Trophoblast cell (in vitro differentiated cells and primary cell): ENCODE measurements around the gene CLASP1.
"Not testable (repeated sequence)": the region's sequence is repeated elsewhere in the genome, so short reads cannot be mapped to it uniquely, and the experiment has no call there.

Experiments used
- DNase-seq, 2 donors: peaks; one replicate each; pipeline ENCODE4 v3.0.0-alpha.2; 2016
- H2AFZ ChIP-seq: 2 replicates; pipeline ENCODE4 v1.6.1; 2013; ENCODE audit warnings: low read length, moderate library complexity, mild to moderate bottlenecking; ENCODE audit not compliant: insufficient read depth, poor library complexity
- H2AK5ac ChIP-seq: 2 replicates; pipeline ENCODE4 v1.6.1; 2013; ENCODE audit warnings: mild to moderate bottlenecking, low read length
- H2BK120ac ChIP-seq: 2 replicates; pipeline ENCODE4 v1.6.1; 2013; ENCODE audit warnings: low read length, mild to moderate bottlenecking, moderate library complexity; ENCODE audit not compliant: insufficient read depth, poor library complexity
- H2BK12ac ChIP-seq: 2 replicates; pipeline ENCODE4 v1.6.1; 2013; ENCODE audit warnings: mild to moderate bottlenecking, low read length, moderate library complexity
- H2BK5ac ChIP-seq: 2 replicates; pipeline ENCODE4 v1.6.1; 2013; ENCODE audit warnings: low read length, low read depth, moderate library complexity, mild to moderate bottlenecking; ENCODE audit not compliant: poor library complexity
- H3K14ac ChIP-seq: 2 replicates; pipeline ENCODE4 v1.6.1; 2013; ENCODE audit warnings: mild to moderate bottlenecking, low read length
- H3K18ac ChIP-seq: 2 replicates; pipeline ENCODE4 v1.6.1; 2013; ENCODE audit warnings: mild to moderate bottlenecking, low read length
- H3K23ac ChIP-seq: 2 replicates; pipeline ENCODE4 v1.6.1; 2013; ENCODE audit warnings: low read length
- H3K27ac ChIP-seq: 2 replicates; pipeline ENCODE4 v1.5.1; 2013; ENCODE audit warnings: low read depth, mild to moderate bottlenecking, inconsistent platforms, low read length, moderate library complexity
- H3K27me3 ChIP-seq: 2 replicates; pipeline ENCODE4 v1.6.1; 2013; ENCODE audit warnings: inconsistent platforms, mild to moderate bottlenecking, low read length, moderate library complexity; ENCODE audit not compliant: insufficient read depth
- H3K36me3 ChIP-seq, 2 experiments: 1 replicate in 1 of 2; 2 replicates in 1 of 2; pipeline ENCODE4 v1.6.1; 2013; ENCODE audit warnings: low read length in 2 of 2, mild to moderate bottlenecking in 2 of 2, moderate library complexity in 1 of 2; ENCODE audit not compliant: insufficient read depth in 2 of 2, control insufficient read depth in 1 of 2
- H3K4ac ChIP-seq: 2 replicates; pipeline ENCODE4 v1.6.1; 2013; ENCODE audit warnings: low read depth, mild to moderate bottlenecking, low read length, moderate library complexity
- H3K4me1 ChIP-seq, 2 experiments: 1 replicate in 1 of 2; 2 replicates in 1 of 2; pipeline ENCODE4 v1.6.1; 2013; ENCODE audit warnings: low read length in 2 of 2, mild to moderate bottlenecking in 2 of 2, moderate library complexity in 1 of 2; ENCODE audit not compliant: insufficient read depth in 2 of 2, control insufficient read depth in 1 of 2
- H3K4me2 ChIP-seq: 2 replicates; pipeline ENCODE4 v1.6.1; 2013; ENCODE audit warnings: inconsistent platforms, mild to moderate bottlenecking, low read length, moderate library complexity
- H3K4me3 ChIP-seq: 2 replicates; pipeline ENCODE4 v1.5.1; 2013; ENCODE audit warnings: mild to moderate bottlenecking, low read depth, low read length, inconsistent platforms
- H3K79me1 ChIP-seq: one replicate; pipeline ENCODE4 v1.6.1; 2013; ENCODE audit warnings: low read length
- H3K79me2 ChIP-seq: 2 replicates; pipeline ENCODE4 v1.6.1; 2013; ENCODE audit warnings: low read length, mild to moderate bottlenecking; ENCODE audit not compliant: control insufficient read depth, insufficient read depth, poor library complexity
- H3K9ac ChIP-seq: 2 replicates; pipeline ENCODE4 v1.6.1; 2013; ENCODE audit warnings: mild to moderate bottlenecking, low read length
- H3K9me3 ChIP-seq: 2 replicates; pipeline ENCODE4 v1.6.1; 2013; ENCODE audit warnings: low read depth, mild to moderate bottlenecking, control low read depth, inconsistent platforms, low read length; ENCODE audit not compliant: insufficient read depth
- H4K12ac ChIP-seq: 2 replicates; pipeline ENCODE4 v1.6.1; 2013; ENCODE audit warnings: low read depth, mild to moderate bottlenecking, low read length, moderate library complexity
- H4K8ac ChIP-seq: 2 replicates; pipeline ENCODE4 v1.6.1; 2013; ENCODE audit warnings: low read depth, mild to moderate bottlenecking, low read length, moderate library complexity
- H4K91ac ChIP-seq: one replicate; pipeline ENCODE4 v1.6.1; 2013; ENCODE audit warnings: low read depth, mild to moderate bottlenecking, low read length, moderate library complexity
- WGBS: extraction: QIAGEN DNeasy Blood & Tissue Kit; methylation state at CpG from one replicate; pipeline ENCODE4 v1.1.7; 2013; ENCODE audit warnings: missing lambda C conversion rate; ENCODE audit not compliant: insufficient read length, insufficient coverage; ENCODE audit errors: extremely low coverage; 5-methylcytosine and 5-hydroxymethylcytosine counted together

CLASP1 gene

DNA sequence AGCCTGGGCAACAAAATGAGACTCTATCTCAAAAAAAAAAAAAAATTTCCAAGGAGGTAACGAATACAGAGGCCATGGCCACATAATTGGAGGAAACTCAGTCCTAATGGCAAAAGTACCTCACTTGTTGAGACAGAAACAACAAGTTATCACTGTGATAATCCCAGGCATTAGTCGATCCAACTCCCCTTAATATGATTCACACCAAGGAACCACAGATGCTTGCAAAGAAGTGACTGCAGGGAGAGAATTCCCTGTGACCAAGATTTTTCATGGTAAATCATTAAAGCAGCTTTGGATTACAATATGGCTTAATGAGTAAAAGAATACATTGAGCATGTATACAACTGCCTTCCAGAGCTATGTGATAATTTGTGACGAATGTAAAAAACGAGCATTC is 199.0 kb downstream of the CLASP1 start:
- Histone ChIP-seq H2BK5ac (no peak overlapping the region), H3K9ac (no peak overlapping the region), H3K27ac (no peak overlapping the region), H3K14ac (no peak overlapping the region), H4K91ac (no peak overlapping the region), H2AK5ac (no peak overlapping the region), H3K79me1 (no peaks in the 10 kb centered on the region), H3K4me1 (no peaks in the 10 kb centered on the region), H3K4ac (no peak overlapping the region), H3K4me3 (no peak overlapping the region), H2AFZ (no peak overlapping the region), H2BK120ac (no peak overlapping the region), H3K9me3 (no peaks in the 10 kb centered on the region), H4K8ac (no peak overlapping the region), H3K27me3 (no peaks in the 10 kb centered on the region), H2BK12ac (no peak overlapping the region), H3K18ac (no peak overlapping the region), H3K4me2 (no peak overlapping the region), H3K36me3 (peaks cover 15 to 22% of the 10 kb centered on the region in 2 experiments), H4K12ac (no peak overlapping the region), H3K79me2 (no peaks in the 10 kb centered on the region), H3K23ac (no peak overlapping the region)
- no CpG with 5 or more reads among the region's 4 CpGs for WGBS
- no peak for DNase-seq

DNA sequence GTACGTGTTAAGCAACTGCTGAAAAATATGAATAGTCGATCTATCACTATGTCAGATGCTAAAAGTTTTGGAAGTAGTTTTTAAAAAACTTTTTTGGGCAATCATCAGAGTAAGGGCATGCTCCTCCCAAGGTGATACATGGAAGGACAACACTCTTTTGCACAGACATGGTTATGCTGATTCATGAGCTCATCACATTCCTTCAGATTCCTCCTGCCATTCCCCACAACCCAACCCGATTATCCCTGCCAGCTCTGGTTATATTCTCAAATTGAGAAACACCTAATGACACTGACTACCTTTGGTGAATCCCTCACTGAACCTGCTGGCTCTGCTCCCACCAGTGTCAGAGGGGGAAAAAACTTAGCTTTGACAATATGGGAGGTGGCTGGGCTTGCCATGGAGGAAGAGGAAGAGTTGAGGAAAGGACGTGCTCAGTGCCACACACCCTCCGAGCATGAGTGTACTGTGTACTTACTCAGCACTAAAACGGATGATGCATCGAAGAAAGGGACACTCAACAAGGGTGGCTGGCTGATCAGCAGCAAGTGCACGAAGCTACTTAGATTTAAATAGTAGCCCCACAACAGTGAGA is 202.5 kb downstream of the CLASP1 start:
- Histone ChIP-seq H2BK12ac (no peak overlapping the region), H3K9ac (no peak overlapping the region), H3K4me3 (no peak overlapping the region), H2BK5ac (no peak overlapping the region), H3K4ac (no peak overlapping the region), H2AFZ (no peak overlapping the region), H3K36me3 (peaks cover 20 to 25% of the 10 kb centered on the region in 2 experiments), H3K4me1 (no peaks in the 10 kb centered on the region), H4K12ac (no peak overlapping the region), H3K23ac (no peak overlapping the region), H3K4me2 (no peak overlapping the region), H3K27me3 (no peaks in the 10 kb centered on the region), H4K8ac (no peak overlapping the region), H3K18ac (no peak overlapping the region), H3K79me2 (no peaks in the 10 kb centered on the region), H2AK5ac (no peak overlapping the region), H3K14ac (no peak overlapping the region), H3K79me1 (no peaks in the 10 kb centered on the region), H2BK120ac (no peak overlapping the region), H4K91ac (no peak overlapping the region), H3K9me3 (no peaks in the 10 kb centered on the region), H3K27ac (no peak overlapping the region)
- WGBS: no CpG with 5 or more reads among the region's 8 CpGs
- no peak for DNase-seq

DNA sequence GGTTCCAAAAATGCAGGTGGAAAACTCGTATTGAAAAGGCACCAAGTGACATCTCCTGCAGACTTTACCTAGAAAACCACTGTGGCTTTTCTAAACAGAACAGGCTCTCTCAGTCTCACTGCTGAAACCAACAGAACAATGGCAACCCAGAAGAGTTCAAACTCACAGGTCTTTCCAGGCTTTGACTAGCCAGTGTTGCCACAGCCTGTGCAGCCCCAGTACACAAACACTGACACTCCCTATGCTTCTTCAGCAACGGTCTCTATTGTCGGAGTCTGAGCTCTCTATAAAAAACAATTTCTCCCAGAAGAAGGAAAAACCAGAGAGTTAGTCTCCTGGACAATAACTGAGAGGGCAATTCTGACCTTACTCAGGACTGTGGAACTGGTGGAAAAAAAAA is 206.4 kb downstream of the CLASP1 start:
- DNase-seq: no peak
- no peak overlapping the region for H3K9ac ChIP-seq

DNA sequence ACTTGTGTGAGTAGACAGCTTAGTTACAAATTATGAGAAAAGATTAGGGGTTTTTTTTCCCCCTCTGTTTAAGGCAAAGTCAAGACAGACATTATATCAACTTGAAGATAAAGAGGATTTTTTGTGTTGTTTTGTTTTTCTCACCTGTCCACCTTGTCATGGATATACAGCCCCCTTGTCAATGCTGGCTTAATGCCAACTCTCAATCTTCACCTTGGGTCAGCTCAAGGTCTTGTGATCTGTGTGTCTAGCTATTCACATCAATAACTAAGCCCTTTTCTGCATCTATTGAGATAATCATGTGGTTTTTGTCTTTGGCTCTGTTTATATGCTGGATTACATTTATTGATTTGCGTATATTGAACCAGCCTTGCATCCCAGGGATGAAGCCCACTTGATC is 211.0 kb downstream of the CLASP1 start:
- H4K12ac ChIP-seq, DNase-seq, H2BK120ac ChIP-seq, H2AK5ac ChIP-seq, H3K27ac ChIP-seq, H3K4me1 ChIP-seq, H3K18ac ChIP-seq, H3K23ac ChIP-seq, H3K27me3 ChIP-seq, H3K14ac ChIP-seq, H3K36me3 ChIP-seq, H2BK5ac ChIP-seq, H3K4me3 ChIP-seq, H3K4ac ChIP-seq, H3K4me2 ChIP-seq, H3K9ac ChIP-seq, H4K91ac ChIP-seq, H2BK12ac ChIP-seq, H3K79me2 ChIP-seq, H3K9me3 ChIP-seq, H3K79me1 ChIP-seq, H2AFZ ChIP-seq, H4K8ac ChIP-seq: not testable (repeated sequence)
- no CpG with 5 or more reads among the region's 1 CpG for WGBS

More for the DNA sequence above, 206.4 kb downstream of the CLASP1 start:
- no peaks in the 10 kb centered on the region for H3K79me2 ChIP-seq
- no peak overlapping the region for H4K12ac ChIP-seq
- H2BK5ac ChIP-seq: no peak overlapping the region
- no peak overlapping the region for H4K8ac ChIP-seq
- no peak overlapping the region for H3K4me3 ChIP-seq
- no peak overlapping the region for H3K27ac ChIP-seq
- H3K27me3 ChIP-seq: no peaks in the 10 kb centered on the region
- H3K23ac ChIP-seq: no peak overlapping the region
- no peak overlapping the region for H2AK5ac ChIP-seq
- H3K4ac ChIP-seq: no peak overlapping the region
- no peaks in the 10 kb centered on the region for H3K9me3 ChIP-seq
- H2BK12ac ChIP-seq: no peak overlapping the region
- no peak overlapping the region for H3K18ac ChIP-seq
- no CpG with 5 or more reads among the region's 3 CpGs for WGBS
- H3K4me2 ChIP-seq: no peak overlapping the region
- H3K79me1 ChIP-seq: no peaks in the 10 kb centered on the region
- peaks cover 13 to 17% of the 10 kb centered on the region in 2 experiments for H3K36me3 ChIP-seq
- H2AFZ ChIP-seq: no peak overlapping the region
- no peak overlapping the region for H2BK120ac ChIP-seq
- H3K14ac ChIP-seq: no peak overlapping the region
- H4K91ac ChIP-seq: no peak overlapping the region
- peaks cover 2 to 3% of the 10 kb centered on the region in 2 experiments for H3K4me1 ChIP-seq
